CD4-positive, alpha-beta T cell (primary cell): ENCODE data around the gene SLX9. TPM values are rescaled to one million over a fixed set of nuclear protein-coding genes. Genes with fewer than 3 reads are reported as not detected.

Source experiments
- ATAC-seq: fragments of 200-7000 bp; cut with Tn5 transposase; one replicate; pipeline ENCODE4 v1.10.0; 2022; ENCODE audit warnings: mild to moderate bottlenecking; ENCODE audit not compliant: poor library complexity
- CTCF ChIA-PET: fragments of 350-600 bp; sonication (Branson Sonifier 250); formaldehyde crosslinking; loops from one replicate; lab custom pipeline; 2021; ENCODE audit warnings: antibody characterized with exemption, inconsistent platforms; lab: Charles Lee
- POLR2A ChIA-PET: fragments of 350-600 bp; sonication (Branson Sonifier 250); formaldehyde crosslinking; loops from one replicate; lab custom pipeline; 2021; ENCODE audit warnings: antibody characterized with exemption, inconsistent platforms; lab: Charles Lee
- DNase-seq, 14 experiments: peaks; one replicate each; pipeline ENCODE4 v3.0.0-alpha.2; 2013 to 2020; ENCODE audit warnings: mixed read lengths in 2 of 14
- H3K27ac ChIP-seq, 2 donors: one replicate each; pipeline versions ENCODE4 v1.5.1 to v1.7.0; 2013; ENCODE audit warnings: low read length in 2 of 2, low read depth in 1 of 2, mild to moderate bottlenecking in 1 of 2
- H3K27me3 ChIP-seq, 2 experiments: 1 replicate in 1 of 2; 2 replicates in 1 of 2; pipeline versions ENCODE4 v1.6.1 to v1.7.0; 2013; ENCODE audit warnings: low read length in 2 of 2, control low read depth in 1 of 2, mild to moderate bottlenecking in 1 of 2, moderate library complexity in 1 of 2; ENCODE audit not compliant: insufficient read depth in 2 of 2, control insufficient read depth in 1 of 2
- H3K36me3 ChIP-seq: one replicate; pipeline ENCODE4 v1.6.1; 2013; ENCODE audit warnings: low read length, control low read depth; ENCODE audit not compliant: insufficient read depth
- H3K4me1 ChIP-seq: one replicate; pipeline ENCODE4 v1.6.1; 2013; ENCODE audit warnings: low read length, control low read depth; ENCODE audit not compliant: insufficient read depth
- H3K4me3 ChIP-seq: one replicate; pipeline ENCODE4 v1.5.1; 2013; ENCODE audit warnings: mild to moderate bottlenecking, low read length, moderate library complexity
- H3K9me3 ChIP-seq, 2 experiments: 1 replicate in 1 of 2; 2 replicates in 1 of 2; pipeline versions ENCODE4 v1.6.1 to v1.7.0; 2013; ENCODE audit warnings: low read length in 2 of 2, mild to moderate bottlenecking in 2 of 2, control low read depth in 1 of 2, moderate library complexity in 1 of 2; ENCODE audit not compliant: control insufficient read depth in 1 of 2, insufficient read depth in 1 of 2
- H3K27ac Mint-ChIP-seq: one replicate; pipeline ENCODE4 v1.8.0; 2020; ENCODE audit warnings: mixed read lengths
- H3K27me3 Mint-ChIP-seq: one replicate; pipeline ENCODE4 v1.8.0; 2021; ENCODE audit warnings: mixed read lengths
- H3K36me3 Mint-ChIP-seq: one replicate; pipeline ENCODE4 v1.8.0; 2021; ENCODE audit warnings: low read depth, mixed read lengths
- H3K4me1 Mint-ChIP-seq: one replicate; pipeline ENCODE4 v1.8.0; 2021; ENCODE audit warnings: low read depth, mixed read lengths
- H3K4me3 Mint-ChIP-seq: one replicate; pipeline ENCODE4 v1.8.0; 2020; ENCODE audit warnings: mild to moderate bottlenecking, mixed read lengths
- H3K9me3 Mint-ChIP-seq: one replicate; pipeline ENCODE4 v1.8.0; 2020; ENCODE audit warnings: mixed read lengths
- intact Hi-C, 2 experiments: fragments of 100-400 bp; cut with DNase I in 1 of 2; cut with micrococcal nuclease in 1 of 2; formaldehyde crosslinking; loops; one replicate each; pipeline versions ENCODE4 v1.15.1 to v1.9.0; 2023 to 2025; cut with DNase I, micrococcal nuclease
- total RNA-seq, 174 experiments: library from RNA in 2 of 174; stranded (reverse) in 2 of 174; gene quantifications; one replicate each; pipeline ENCODE4 v1.2.3 and lab custom pipeline; 2021 to 2026
- TF ChIP-seq, protein P1 (sequence below): fragments of 200-600 bp; IDR thresholded peaks from one replicate; pipeline ENCODE4 v1.8.0; 2022; ENCODE audit warnings: antibody characterized with exemption, mild to moderate bottlenecking

The SLX9 gene
- total RNA-seq, 2 experiments from 2014 or later, result 7.7 to 9.1 TPM

DNA sequence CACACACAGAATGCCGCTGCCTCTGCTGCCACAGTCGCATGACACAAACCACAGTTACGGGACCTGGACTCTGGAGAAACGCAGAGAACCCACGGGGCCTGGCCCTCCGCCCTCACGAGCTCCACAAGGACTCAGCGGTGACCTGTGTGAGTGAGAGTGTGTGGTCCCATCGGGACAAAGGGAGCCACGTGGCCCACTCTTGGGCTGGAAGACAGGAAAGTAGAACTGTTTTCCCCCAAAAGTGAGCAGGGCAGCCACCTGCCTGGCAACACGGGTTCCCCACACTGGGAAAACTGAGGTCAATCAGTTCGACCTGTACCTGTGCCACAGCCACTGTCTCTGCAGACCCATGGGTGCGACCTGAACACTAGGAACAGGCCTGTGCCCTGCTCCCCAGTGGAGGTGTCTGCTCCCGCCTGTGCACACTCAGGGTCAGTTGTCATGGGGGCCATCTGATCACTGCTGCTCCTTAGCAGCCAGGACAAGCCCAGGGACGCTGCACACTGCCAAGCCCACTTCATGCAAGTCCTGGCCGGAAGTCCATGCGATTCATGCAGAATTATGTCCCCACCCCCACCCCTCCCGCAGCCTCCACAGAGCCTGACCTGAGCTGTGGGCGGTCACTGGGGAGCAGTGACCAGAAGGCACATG lies 80.2 kb downstream of the SLX9 start:
- TF ChIP-seq, protein P1, sequence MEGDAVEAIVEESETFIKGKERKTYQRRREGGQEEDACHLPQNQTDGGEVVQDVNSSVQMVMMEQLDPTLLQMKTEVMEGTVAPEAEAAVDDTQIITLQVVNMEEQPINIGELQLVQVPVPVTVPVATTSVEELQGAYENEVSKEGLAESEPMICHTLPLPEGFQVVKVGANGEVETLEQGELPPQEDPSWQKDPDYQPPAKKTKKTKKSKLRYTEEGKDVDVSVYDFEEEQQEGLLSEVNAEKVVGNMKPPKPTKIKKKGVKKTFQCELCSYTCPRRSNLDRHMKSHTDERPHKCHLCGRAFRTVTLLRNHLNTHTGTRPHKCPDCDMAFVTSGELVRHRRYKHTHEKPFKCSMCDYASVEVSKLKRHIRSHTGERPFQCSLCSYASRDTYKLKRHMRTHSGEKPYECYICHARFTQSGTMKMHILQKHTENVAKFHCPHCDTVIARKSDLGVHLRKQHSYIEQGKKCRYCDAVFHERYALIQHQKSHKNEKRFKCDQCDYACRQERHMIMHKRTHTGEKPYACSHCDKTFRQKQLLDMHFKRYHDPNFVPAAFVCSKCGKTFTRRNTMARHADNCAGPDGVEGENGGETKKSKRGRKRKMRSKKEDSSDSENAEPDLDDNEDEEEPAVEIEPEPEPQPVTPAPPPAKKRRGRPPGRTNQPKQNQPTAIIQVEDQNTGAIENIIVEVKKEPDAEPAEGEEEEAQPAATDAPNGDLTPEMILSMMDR, result no peak
- Mint-ChIP-seq H3K4me3 (peak overlapping the region; percentile 42), H3K36me3 (no peaks in the 10 kb centered on the region), H3K4me1 (peaks cover 7% of the 10 kb centered on the region), H3K9me3 (peaks cover 3% of the 10 kb centered on the region), H3K27ac (no peak overlapping the region), H3K27me3 (peaks cover 47% of the 10 kb centered on the region)
- no peak for ATAC-seq
- Histone ChIP-seq H3K4me3 (no peak overlapping the region), H3K9me3 (peaks cover 0 to 12% of the 10 kb centered on the region in 2 experiments), H3K27me3 (peaks cover 29 to 43% of the 10 kb centered on the region in 2 experiments), H3K36me3 (no peaks in the 10 kb centered on the region), H3K4me1 (peaks cover 4% of the 10 kb centered on the region), H3K27ac (no peak overlapping the region)
- POLR2A ChIA-PET, result no interaction called here
- no peak for DNase-seq
- CTCF ChIA-PET, result no interaction called here
- intact Hi-C loops, result no loop called here

DNA sequence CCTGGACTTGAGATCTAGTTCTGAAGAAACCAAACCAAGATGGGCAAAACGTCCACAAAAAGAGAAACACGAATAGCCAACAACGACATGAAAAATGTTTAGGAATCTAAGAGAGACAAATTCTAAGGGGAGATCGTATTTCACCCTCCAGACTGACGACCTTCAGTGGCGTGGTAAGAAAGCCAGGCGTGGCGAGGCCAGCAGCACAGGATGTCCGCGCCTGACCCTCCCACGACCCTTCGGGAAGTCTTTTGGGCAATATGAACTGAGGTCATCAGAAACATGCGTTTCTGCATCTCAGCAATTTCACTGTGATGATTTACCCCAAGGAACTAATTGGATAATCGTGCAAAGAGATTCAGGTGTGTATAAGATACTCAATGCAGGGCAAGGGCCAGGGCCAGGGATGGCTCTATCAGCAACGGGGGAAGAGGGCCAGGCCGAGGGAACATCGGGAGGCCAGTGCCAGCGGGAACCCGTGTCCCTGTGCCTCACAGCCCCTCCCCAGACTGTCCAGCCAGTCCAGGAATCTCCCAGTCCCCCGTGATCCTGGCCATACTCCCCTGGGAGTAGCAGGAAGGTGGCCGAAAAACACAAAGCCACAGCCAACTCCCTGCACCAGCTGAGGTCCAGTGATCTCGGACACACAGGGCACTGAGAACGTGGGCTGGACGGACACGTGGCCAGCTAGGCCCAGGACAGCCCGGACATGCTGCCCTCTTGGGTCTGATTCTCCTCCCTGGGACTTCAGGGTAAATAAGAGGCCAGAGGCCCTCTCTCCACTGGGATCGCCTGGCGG lies 81.0 kb downstream of the SLX9 start:
- Histone ChIP-seq H3K4me1 (peaks cover 4% of the 10 kb centered on the region), H3K27me3 (peaks cover 29 to 38% of the 10 kb centered on the region in 2 experiments), H3K36me3 (no peaks in the 10 kb centered on the region), H3K4me3 (no peak overlapping the region), H3K9me3 (peaks cover 0 to 12% of the 10 kb centered on the region in 2 experiments), H3K27ac (no peak overlapping the region)
- ATAC-seq (no peak), DNase-seq (no peak)
- TF ChIP-seq, protein P1, result no peak
- Mint-ChIP-seq H3K9me3 (peaks cover 3% of the 10 kb centered on the region), H3K27ac (no peak overlapping the region), H3K36me3 (no peaks in the 10 kb centered on the region), H3K4me3 (no peak overlapping the region), H3K4me1 (peaks cover 7% of the 10 kb centered on the region), H3K27me3 (peaks cover 41% of the 10 kb centered on the region)
- ChIA-PET POLR2A (no interaction called here), CTCF (no interaction called here)
- intact Hi-C loops, result no loop called here

DNA sequence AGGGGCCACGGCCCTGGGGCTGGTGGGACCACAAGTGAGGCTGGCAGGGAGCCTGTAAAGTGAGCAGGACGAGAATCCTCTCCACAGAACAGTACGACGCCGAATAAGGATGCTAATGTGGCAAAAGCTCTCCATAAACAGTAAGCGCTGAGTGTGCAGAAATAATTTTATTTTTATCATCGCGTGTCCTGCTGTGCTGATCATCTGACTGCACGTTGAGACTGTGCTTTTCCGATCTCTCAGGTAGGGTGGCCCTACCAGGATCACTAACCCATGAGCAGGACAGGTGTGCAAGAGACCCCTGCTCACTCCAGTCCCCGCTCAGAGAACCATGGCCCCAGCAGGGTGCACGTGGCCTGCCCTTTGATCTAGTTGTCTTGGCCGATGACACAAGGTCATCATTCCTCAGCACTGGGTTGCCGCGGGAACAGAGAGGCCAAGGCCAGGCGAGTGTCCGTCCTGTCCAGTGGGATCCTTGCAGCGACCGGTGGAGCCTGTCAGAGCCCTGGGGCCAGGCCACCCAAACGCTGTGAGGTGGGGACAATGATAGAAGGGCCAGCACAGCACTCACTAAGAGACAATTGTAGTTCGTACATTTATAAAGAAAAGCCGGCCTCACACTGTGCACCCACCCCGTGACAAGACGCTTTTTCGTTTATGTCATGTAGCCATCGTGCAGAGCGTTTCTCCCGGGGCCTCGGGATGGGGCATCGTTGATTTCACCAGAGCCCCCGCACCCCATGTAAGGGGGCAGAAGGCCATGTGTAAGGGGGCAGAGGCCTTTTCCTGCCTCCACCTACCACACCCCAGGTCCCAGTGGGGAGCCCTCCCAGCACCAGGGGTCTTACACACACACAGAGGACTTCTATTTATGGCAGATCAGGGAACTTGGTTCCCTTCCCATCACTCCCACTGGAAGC lies 81.9 kb downstream of the SLX9 start:
- Histone ChIP-seq H3K36me3 (no peaks in the 10 kb centered on the region), H3K4me1 (peaks cover 4% of the 10 kb centered on the region), H3K27ac (no peak overlapping the region), H3K27me3 (peaks cover 23 to 34% of the 10 kb centered on the region in 2 experiments), H3K9me3 (peaks cover 0 to 12% of the 10 kb centered on the region in 2 experiments), H3K4me3 (no peak overlapping the region)
- ChIA-PET CTCF (no interaction called here), POLR2A (no interaction called here)
- H3K27ac Mint-ChIP-seq, result no peak overlapping the region
- DNase-seq, result no peak
- peaks cover 7% of the 10 kb centered on the region for H3K4me1 Mint-ChIP-seq
- ATAC-seq, result no peak
- H3K4me3 Mint-ChIP-seq, result no peak overlapping the region
- TF ChIP-seq, protein P1, result no peak
- H3K36me3 Mint-ChIP-seq, result no peaks in the 10 kb centered on the region
- H3K9me3 Mint-ChIP-seq, result peaks cover 3% of the 10 kb centered on the region
- intact Hi-C loops, result no loop called here
- peaks cover 33% of the 10 kb centered on the region for H3K27me3 Mint-ChIP-seq
